Left renal cortex interstitium (tissue), 4 donors: ENCODE measurements around the gene RAB3C. TPM values are rescaled to one million over a fixed set of nuclear protein-coding genes. Genes with fewer than 3 reads are reported as not detected.

ENCODE experiments used
- DNase-seq, 4 donors: peaks; one replicate each; pipeline ENCODE4 v3.0.0-alpha.2; 2013; ENCODE audit warnings: low read depth in 4 of 4, low spot score in 2 of 4, missing footprints in 1 of 4
- polyA plus RNA-seq, 4 donors: library from polyadenylated mRNA; unstranded; fragments of 120-200 nt; gene quantifications; one replicate each; pipeline ENCODE4 v1.2.1, GENCODE V29; 2013; ENCODE audit not compliant: insufficient read length in 4 of 4

RAB3C gene
- polyA plus RNA-seq, 4 donors: 1.8 to 3.3 (median 2.5) TPM

GRCh38 chr5:58717303-58718007 lies 134.6 kb downstream of the RAB3C start:
- DNase-seq: no peak

- no peak for DNase-seq
These were observed 135.5 kb downstream of the RAB3C start for GRCh38 chr5:58718269-58718978.

GRCh38 chr5:58722160-58722559 lies 139.3 kb downstream of the RAB3C start:
- DNase-seq: no peak

DNA sequence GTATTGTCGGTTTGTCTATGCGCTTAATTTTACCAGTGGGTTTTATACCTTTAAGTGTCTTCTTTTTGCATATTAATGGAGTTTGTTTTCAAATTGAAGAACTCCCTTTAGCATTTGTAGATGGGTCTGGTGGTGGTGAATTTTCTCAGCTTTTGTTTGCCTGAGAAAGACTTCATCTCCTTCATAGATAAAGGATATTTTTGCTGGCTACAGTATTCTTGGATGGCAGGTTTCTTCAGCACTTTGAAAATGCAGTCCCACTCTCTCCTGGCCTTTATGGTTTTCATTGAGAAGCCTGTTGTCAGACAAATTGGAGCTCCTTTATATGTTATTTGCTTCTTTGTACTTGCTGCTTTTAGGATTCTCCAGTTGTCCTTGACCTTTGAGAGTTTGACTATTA lies 142.1 kb downstream of the RAB3C start:
- DNase-seq: no peak

- DNase-seq: no peak
These were observed 148.8 kb downstream of the RAB3C start for GRCh38 chr5:58731641-58732040.

- DNase-seq: no peak
These were observed 152.8 kb downstream of the RAB3C start for GRCh38 chr5:58735637-58736036.

- no peak for DNase-seq
These were observed 153.3 kb downstream of the RAB3C start for GRCh38 chr5:58736214-58736613.

GRCh38 chr5:58737671-58738070 lies 154.8 kb downstream of the RAB3C start:
- no peak for DNase-seq

GRCh38 chr5:58738336-58738735 lies 155.5 kb downstream of the RAB3C start:
- no peak for DNase-seq

GRCh38 chr5:58739051-58739450 lies 156.2 kb downstream of the RAB3C start:
- DNase-seq: no peak

DNA sequence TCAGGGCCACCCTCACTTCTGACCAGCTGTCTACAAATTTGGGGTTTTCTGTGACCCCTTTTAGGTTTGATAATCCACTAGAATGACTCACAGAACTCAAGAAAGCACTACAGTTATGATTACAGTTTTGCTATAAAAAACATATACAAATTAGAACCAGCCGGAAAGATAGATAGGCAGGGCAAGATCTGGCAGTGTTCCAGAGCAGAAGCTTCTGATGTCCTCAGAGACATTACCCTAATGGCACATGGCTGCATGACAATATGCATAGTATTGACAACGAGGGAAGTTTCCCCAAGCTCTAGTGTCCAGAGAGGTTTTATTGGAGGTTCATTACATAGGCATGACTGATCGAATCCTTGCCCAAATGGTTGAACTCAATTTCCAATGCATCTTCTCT lies 158.1 kb downstream of the RAB3C start:
- no peak for DNase-seq

DNA sequence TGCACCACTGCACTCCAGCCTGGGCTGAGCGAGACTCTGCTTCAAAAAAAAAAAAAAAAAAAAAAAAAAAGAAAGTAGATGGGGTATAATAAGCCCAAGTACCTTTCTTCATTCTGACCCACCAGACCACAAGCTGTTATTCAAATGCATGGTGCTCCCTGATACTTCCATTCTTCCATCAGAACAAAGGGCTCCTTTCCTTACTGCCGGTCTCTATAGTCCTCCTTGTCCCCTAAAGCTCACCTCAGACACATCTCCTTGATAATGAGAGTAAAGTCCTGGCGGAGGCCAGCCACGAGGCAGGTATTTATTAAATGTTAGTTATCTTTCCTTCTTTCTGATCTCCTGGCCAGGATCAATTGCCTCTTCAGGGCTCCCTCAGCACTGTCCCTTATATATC lies 162.5 kb downstream of the RAB3C start:
- DNase-seq: no peak

GRCh38 chr5:58746321-58746720 lies 163.4 kb downstream of the RAB3C start:
- no peak for DNase-seq

DNA sequence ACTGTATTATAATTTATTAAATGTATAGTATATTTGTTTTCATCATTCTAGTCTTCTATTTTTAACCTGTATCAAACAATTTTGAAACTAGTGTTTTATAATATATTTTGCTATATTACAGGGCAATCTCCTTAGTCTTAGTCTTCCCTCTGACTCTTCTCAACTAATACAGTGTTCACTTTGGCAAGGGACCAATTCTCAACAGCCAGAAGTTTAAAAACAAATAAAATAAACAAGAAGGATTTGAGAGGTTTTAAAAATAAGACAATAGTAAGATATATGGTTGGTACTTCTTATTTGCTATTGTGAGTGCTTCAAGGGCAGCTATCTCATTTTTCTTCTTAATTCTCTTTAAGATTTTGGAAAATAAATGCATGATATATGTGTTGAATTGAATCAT lies 167.2 kb downstream of the RAB3C start:
- DNase-seq: no peak

DNA sequence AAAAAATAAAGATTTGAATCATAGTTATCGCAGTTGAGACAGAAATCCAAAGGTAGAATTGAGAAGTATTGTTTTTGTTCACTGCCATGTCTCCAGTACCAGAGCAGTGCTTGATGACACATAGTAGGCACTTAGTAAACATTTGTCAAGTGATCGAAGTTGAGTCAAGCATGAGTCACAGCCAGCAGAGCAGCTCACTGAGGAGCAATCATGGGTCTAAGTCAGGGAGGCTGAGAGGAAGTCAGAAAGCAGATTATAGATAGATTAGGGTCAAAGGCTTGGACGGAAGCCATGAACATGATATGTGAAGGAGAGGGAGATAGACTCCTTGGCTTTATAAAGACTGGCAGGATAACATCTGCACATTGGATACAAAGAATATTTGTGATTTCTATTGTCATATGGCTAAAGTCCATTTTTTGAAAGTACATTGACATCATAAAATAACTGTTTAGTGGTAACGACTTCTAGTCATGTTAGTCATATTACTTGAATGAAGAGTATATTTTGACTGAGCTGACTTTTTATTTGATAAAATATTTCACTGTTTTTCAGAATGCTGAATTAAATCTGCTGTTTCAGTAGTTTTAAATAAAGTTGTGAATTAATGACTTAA lies 168.5 kb downstream of the RAB3C start:
- no peak for DNase-seq

DNA sequence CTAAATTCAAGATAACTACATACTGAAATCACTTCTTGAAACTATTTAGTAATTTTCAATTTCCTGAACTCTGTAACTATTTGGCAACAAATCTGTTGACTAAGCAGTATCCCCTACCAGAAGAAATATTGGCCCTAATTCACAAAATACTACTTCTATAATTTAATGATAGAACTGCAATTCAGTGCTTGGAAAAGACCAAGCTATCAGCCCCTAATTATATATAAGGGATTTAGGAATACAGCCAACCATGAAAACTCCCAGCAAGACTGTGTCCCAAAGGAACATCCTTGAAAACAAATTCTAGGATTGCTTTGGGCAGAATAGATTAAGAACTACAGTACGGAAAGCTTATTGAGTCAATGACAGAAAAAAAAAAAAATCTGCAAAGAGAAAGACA lies 169.2 kb downstream of the RAB3C start:
- no peak for DNase-seq

GRCh38 chr5:58753446-58753845 lies 170.6 kb downstream of the RAB3C start:
- DNase-seq: no peak

- no peak for DNase-seq
These were observed 171.4 kb downstream of the RAB3C start for GRCh38 chr5:58754250-58754649.

DNA sequence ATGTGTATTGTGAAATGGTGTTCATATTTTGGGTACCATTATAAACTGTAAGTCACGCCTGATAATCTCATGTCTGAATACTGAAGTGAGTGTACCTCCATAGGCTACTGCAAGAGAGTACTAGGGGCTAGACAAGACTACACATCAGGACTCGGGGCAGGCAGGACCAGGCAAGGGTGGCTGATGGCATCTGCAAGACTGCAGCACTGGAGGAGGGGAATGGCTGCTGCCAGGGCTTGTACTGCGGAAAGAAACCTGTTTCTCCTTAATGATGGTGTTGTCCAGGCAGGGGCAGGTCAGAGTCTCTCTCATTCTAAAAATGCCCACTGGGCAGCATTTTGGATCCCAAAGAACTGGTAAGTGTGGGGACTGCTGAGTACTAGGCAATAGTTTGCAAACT lies 172.5 kb downstream of the RAB3C start:
- DNase-seq: no peak

DNA sequence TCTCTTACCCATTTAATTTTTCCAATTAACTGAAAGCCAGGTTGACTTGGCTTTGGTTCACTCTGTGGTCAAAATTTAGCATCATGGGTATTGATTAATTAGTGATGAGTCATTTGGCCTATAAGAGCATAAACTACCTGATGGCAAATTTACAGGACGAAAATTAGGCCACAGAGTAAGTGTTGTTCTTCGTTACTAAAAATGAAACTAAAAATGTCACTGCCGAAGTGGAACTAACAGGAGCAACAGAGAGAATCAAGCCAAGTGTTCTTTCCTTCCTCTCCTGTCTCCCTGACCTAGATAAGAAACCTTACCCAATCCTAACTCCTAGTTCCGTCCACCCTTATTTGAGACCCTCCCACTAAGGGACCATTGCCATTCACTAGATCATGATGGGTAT lies 176.9 kb downstream of the RAB3C start:
- DNase-seq: no peak

GRCh38 chr5:58760222-58760621 lies 177.3 kb downstream of the RAB3C start:
- no peak for DNase-seq

DNA sequence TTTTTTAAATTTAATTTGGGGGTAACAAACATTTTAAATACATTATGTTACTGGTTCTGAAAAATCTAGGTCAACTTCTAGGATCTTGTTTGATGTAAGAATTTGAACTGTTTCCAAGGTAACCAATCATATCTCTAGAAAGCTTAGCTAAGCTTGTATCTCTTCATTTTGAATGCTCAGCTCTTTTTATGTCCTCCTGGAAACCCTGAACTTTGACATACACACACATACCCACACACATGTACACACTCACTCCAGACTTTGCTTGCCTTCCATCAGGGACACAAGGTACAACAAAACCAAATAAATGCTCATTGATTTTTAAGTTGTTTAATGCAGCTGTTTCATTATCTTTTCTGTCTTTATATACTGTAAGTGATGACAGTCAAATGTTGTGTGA lies 178.5 kb downstream of the RAB3C start:
- DNase-seq: no peak
